H9 (cell line): ENCODE results near the gene CD9. TPM values are rescaled to one million over a fixed set of nuclear protein-coding genes. Genes with fewer than 3 reads are reported as not detected.
A peak's percentile ranks its signal among the peaks of the same experiment; 100 is the strongest.

Source experiments
- DNase-seq: peaks from one replicate; pipeline ENCODE4 v3.0.0-alpha.2; 2017
- H2AFZ ChIP-seq: one replicate; pipeline ENCODE4 v1.6.1; 2013; ENCODE audit warnings: mild to moderate bottlenecking, low read length, control low read depth, moderate library complexity
- H2AK5ac ChIP-seq: 2 replicates; pipeline ENCODE4 v1.6.1; 2013; ENCODE audit warnings: low read length, control low read depth, mixed read lengths; ENCODE audit not compliant: insufficient read length
- H2BK120ac ChIP-seq: one replicate; pipeline ENCODE4 v1.6.1; 2013; ENCODE audit warnings: low read depth, mild to moderate bottlenecking, low read length, control low read depth, inconsistent platforms; ENCODE audit not compliant: poor library complexity, severe bottlenecking
- H2BK12ac ChIP-seq: 2 replicates; pipeline ENCODE4 v1.6.1; 2013; ENCODE audit warnings: low read length, control low read depth, mixed read lengths, low read depth; ENCODE audit not compliant: insufficient read length
- H2BK15ac ChIP-seq: 2 replicates; pipeline ENCODE4 v1.6.1; 2013; ENCODE audit warnings: low read depth, low read length, control low read depth
- H2BK20ac ChIP-seq: one replicate; pipeline ENCODE4 v1.6.1; 2013; ENCODE audit warnings: low read depth, mild to moderate bottlenecking, low read length, control low read depth, inconsistent platforms; ENCODE audit not compliant: poor library complexity, severe bottlenecking
- H2BK5ac ChIP-seq: 2 replicates; pipeline ENCODE4 v1.6.1; 2013; ENCODE audit warnings: low read length, control low read depth, mixed read lengths; ENCODE audit not compliant: insufficient read length
- H3K14ac ChIP-seq: 2 replicates; pipeline ENCODE4 v1.6.1; 2013; ENCODE audit warnings: low read length, control low read depth; ENCODE audit not compliant: insufficient read depth
- H3K18ac ChIP-seq: 2 replicates; pipeline ENCODE4 v1.6.1; 2013; ENCODE audit warnings: low read depth, mild to moderate bottlenecking, mixed read lengths, low read length, control low read depth; ENCODE audit not compliant: insufficient read length
- H3K23ac ChIP-seq: 2 replicates; pipeline ENCODE4 v1.6.1; 2013; ENCODE audit warnings: low read length, control low read depth, mixed read lengths, low read depth; ENCODE audit not compliant: insufficient read length
- H3K23me2 ChIP-seq: 2 replicates; pipeline ENCODE4 v1.6.1; 2013; ENCODE audit warnings: low read depth, mild to moderate bottlenecking, mixed read lengths, low read length, control low read depth; ENCODE audit not compliant: insufficient read length, poor library complexity, severe bottlenecking
- H3K27ac ChIP-seq: 2 replicates; pipeline ENCODE4 v1.5.1; 2013; ENCODE audit warnings: low read length, control low read depth, mixed read lengths, low read depth; ENCODE audit not compliant: insufficient read length
- H3K27me3 ChIP-seq: 2 replicates; pipeline ENCODE4 v1.6.1; 2013; ENCODE audit warnings: low read length, control low read depth, inconsistent platforms; ENCODE audit not compliant: insufficient read depth
- H3K4ac ChIP-seq: 2 replicates; pipeline ENCODE4 v1.6.1; 2013; ENCODE audit warnings: low read depth, mild to moderate bottlenecking, control low read depth, inconsistent platforms, low read length, moderate library complexity
- H3K4me1 ChIP-seq: 2 replicates; pipeline ENCODE4 v1.6.1; 2013; ENCODE audit warnings: low read length, control low read depth, inconsistent platforms; ENCODE audit not compliant: insufficient read depth
- H3K4me2 ChIP-seq: 2 replicates; pipeline ENCODE4 v1.6.1; 2013; ENCODE audit warnings: low read length, control low read depth, mixed read lengths; ENCODE audit not compliant: insufficient read length, insufficient read depth
- H3K56ac ChIP-seq: 2 replicates; pipeline ENCODE4 v1.6.1; 2013; ENCODE audit warnings: low read depth, mild to moderate bottlenecking, mixed read lengths, low read length, control low read depth; ENCODE audit not compliant: insufficient read length
- H3K79me1 ChIP-seq: 2 replicates; pipeline ENCODE4 v1.6.1; 2013; ENCODE audit warnings: low read depth, mild to moderate bottlenecking, moderate library complexity, low read length, control low read depth, inconsistent platforms; ENCODE audit not compliant: insufficient read depth, poor library complexity, severe bottlenecking
- H3K79me2 ChIP-seq: 2 replicates; pipeline ENCODE4 v1.6.1; 2013; ENCODE audit warnings: low read length, control low read depth, inconsistent platforms; ENCODE audit not compliant: insufficient read depth
- H3K9ac ChIP-seq: 2 replicates; pipeline ENCODE4 v1.6.1; 2013; ENCODE audit warnings: low read length, control low read depth, mixed read lengths; ENCODE audit not compliant: insufficient read length; ENCODE audit errors: extremely low read depth
- H3K9me3 ChIP-seq: one replicate; pipeline ENCODE4 v1.6.1; 2013; ENCODE audit warnings: low read depth, low read length, inconsistent platforms; ENCODE audit not compliant: control insufficient read depth
- H3T11ph ChIP-seq: one replicate; pipeline ENCODE4 v1.6.1; 2013; ENCODE audit warnings: mild to moderate bottlenecking, low read length, control low read depth, inconsistent platforms
- H4K20me1 ChIP-seq: one replicate; pipeline ENCODE4 v1.6.1; 2013; ENCODE audit not compliant: control insufficient read depth, insufficient read length, insufficient read depth
- H4K5ac ChIP-seq: 2 replicates; pipeline ENCODE4 v1.6.1; 2013; ENCODE audit warnings: low read depth, mild to moderate bottlenecking, mixed read lengths, low read length, control low read depth; ENCODE audit not compliant: insufficient read length
- H4K8ac ChIP-seq: replicated peaks from 2 replicates; pipeline ENCODE4 v1.6.1; 2013; ENCODE audit warnings: low read length, control low read depth, mixed read lengths, low read depth; ENCODE audit not compliant: insufficient read length
- H4K91ac ChIP-seq: 2 replicates; pipeline ENCODE4 v1.6.1; 2013; ENCODE audit warnings: low read depth, mild to moderate bottlenecking, moderate library complexity, mixed read lengths, low read length, control low read depth; ENCODE audit not compliant: insufficient read length
- H3K27ac Mint-ChIP-seq, 3 experiments: 2 replicates in 2 of 3; 3 replicates in 1 of 3; pipeline ENCODE4 v1.8.0; 2020 to 2021; ENCODE audit warnings: mixed read lengths in 3 of 3, mild to moderate bottlenecking in 1 of 3, moderate library complexity in 1 of 3
- H3K27me3 Mint-ChIP-seq: 2 replicates; pipeline ENCODE4 v1.8.0; 2021; ENCODE audit warnings: low read depth, mild to moderate bottlenecking, moderate library complexity, mixed read lengths
- H3K36me3 Mint-ChIP-seq, 3 experiments: 2 replicates in 2 of 3; 3 replicates in 1 of 3; pipeline ENCODE4 v1.8.0; 2020 to 2021; ENCODE audit warnings: low read depth in 3 of 3, mixed read lengths in 3 of 3; ENCODE audit not compliant: insufficient read depth in 1 of 3
- H3K4me1 Mint-ChIP-seq, 2 experiments: 2 replicates each; pipeline ENCODE4 v1.8.0; 2020; ENCODE audit warnings: mixed read lengths in 2 of 2
- H3K4me3 Mint-ChIP-seq, 2 experiments: 2 replicates in 1 of 2; 3 replicates in 1 of 2; pipeline ENCODE4 v1.8.0; 2020 to 2021; ENCODE audit warnings: mild to moderate bottlenecking in 2 of 2, mixed read lengths in 2 of 2, moderate library complexity in 1 of 2
- H3K9me3 Mint-ChIP-seq, 2 experiments: 2 replicates in 1 of 2; 3 replicates in 1 of 2; pipeline ENCODE4 v1.8.0; 2020; ENCODE audit warnings: mild to moderate bottlenecking in 2 of 2, mixed read lengths in 2 of 2, moderate library complexity in 1 of 2
- WGBS: extraction: QIAGEN DNeasy Blood & Tissue Kit; methylation state at CpG from one replicate; pipeline ENCODE4 v1.1.7; 2013; ENCODE audit warnings: missing lambda C conversion rate, low lambda C conversion rate, mixed read lengths; ENCODE audit not compliant: insufficient read length; ENCODE audit errors: extremely low coverage; 5-methylcytosine and 5-hydroxymethylcytosine counted together
- total RNA-seq: library from RNA; stranded (reverse); gene quantifications from 2 replicates; pipeline ENCODE4 v1.2.1, GENCODE V29; 2021
- TF ChIP-seq, protein P1 (sequence below): fragments of 200-600 bp; sonication (generic); conservative IDR thresholded peaks from 3 replicates; pipeline ENCODE4 v1.8.0; 2021; ENCODE audit warnings: antibody characterized with exemption, mild to moderate bottlenecking

Gene CD9
- total RNA-seq, 1 experiment from 2014 or later = 132 TPM

DNA sequence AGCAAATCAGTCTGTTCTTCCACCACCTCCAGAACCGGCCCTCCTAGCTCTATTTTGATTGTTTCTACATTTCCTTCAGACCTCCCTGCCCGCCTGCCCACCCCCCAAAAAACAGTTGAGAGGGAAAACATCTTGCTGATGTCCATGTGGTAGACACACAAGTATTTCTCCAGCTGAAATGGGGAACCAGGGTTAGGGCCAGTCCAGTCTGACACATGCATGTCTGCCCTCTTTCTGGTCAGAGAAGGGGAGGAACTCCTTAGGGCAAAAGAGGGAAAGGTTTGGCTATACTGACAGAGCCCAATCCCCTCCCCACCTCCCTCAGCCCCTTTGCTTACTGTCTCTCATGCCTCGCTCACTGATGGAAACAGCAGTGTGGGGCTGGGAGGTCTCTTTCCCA lies 3.4 kb downstream of the CD9 start:
- Histone ChIP-seq H4K20me1 (no peaks in the 10 kb centered on the region), H3K4me2 (no peak overlapping the region), H2BK5ac (no peak overlapping the region), H3K18ac (no peak overlapping the region), H3K23me2 (peaks cover 18% of the 10 kb centered on the region), H3K4me1 (peaks cover 44% of the 10 kb centered on the region), H4K8ac (no peak overlapping the region), H2BK15ac (no peak overlapping the region), H3K9ac (no peak overlapping the region), H2BK120ac (no peak overlapping the region), H3K9me3 (no peaks in the 10 kb centered on the region), H2AK5ac (no peak overlapping the region), H3K27me3 (no peaks in the 10 kb centered on the region), H3K23ac (no peak overlapping the region), H2BK12ac (no peak overlapping the region), H3K4ac (no peak overlapping the region), H3T11ph (no peak overlapping the region), H3K14ac (no peak overlapping the region; the same call in 1 of the 2 replicates), H4K5ac (no peak overlapping the region), H3K79me2 (peaks cover 16% of the 10 kb centered on the region; the same call in 1 of the 2 replicates), H3K56ac (no peak overlapping the region), H3K79me1 (peaks cover 11% of the 10 kb centered on the region), H4K91ac (no peak overlapping the region), H2BK20ac (no peak overlapping the region), H2AFZ (no peak overlapping the region), H3K27ac (no peak overlapping the region)
- no peak for DNase-seq
- TF ChIP-seq, protein P1, sequence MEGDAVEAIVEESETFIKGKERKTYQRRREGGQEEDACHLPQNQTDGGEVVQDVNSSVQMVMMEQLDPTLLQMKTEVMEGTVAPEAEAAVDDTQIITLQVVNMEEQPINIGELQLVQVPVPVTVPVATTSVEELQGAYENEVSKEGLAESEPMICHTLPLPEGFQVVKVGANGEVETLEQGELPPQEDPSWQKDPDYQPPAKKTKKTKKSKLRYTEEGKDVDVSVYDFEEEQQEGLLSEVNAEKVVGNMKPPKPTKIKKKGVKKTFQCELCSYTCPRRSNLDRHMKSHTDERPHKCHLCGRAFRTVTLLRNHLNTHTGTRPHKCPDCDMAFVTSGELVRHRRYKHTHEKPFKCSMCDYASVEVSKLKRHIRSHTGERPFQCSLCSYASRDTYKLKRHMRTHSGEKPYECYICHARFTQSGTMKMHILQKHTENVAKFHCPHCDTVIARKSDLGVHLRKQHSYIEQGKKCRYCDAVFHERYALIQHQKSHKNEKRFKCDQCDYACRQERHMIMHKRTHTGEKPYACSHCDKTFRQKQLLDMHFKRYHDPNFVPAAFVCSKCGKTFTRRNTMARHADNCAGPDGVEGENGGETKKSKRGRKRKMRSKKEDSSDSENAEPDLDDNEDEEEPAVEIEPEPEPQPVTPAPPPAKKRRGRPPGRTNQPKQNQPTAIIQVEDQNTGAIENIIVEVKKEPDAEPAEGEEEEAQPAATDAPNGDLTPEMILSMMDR = no peak
- Mint-ChIP-seq H3K36me3 (peaks cover 13 to 37% (median 26%) of the 10 kb centered on the region in 3 experiments; a peak in 6 of 7 replicates), H3K4me3 (peak overlapping the region in 1 of 2 experiments; percentile 26; a peak in 2 of 5 replicates), H3K27ac (peak overlapping the region in 1 of 3 experiments; percentile 87; a peak in 2 of 7 replicates), H3K27me3 (peaks cover 7% of the 10 kb centered on the region), H3K9me3 (no peaks in the 10 kb centered on the region), H3K4me1 (peaks cover 72 to 77% of the 10 kb centered on the region in 2 experiments)
- WGBS = no CpG with 5 or more reads among the region's 3 CpGs
